Measurements from ENCODE around the gene GGTLC2. TPM values are rescaled to one million over a fixed set of nuclear protein-coding genes. Genes with fewer than 3 reads are reported as not detected.
A peak's percentile ranks its signal among the peaks of the same experiment; 100 is the strongest.
"Not testable (repeated sequence)": the region's sequence is repeated elsewhere in the genome, so short reads cannot be mapped to it uniquely, and the experiment has no call there.

Gene GGTLC2
- total RNA-seq, 4 donors from 2014 or later: not detected

DNA sequence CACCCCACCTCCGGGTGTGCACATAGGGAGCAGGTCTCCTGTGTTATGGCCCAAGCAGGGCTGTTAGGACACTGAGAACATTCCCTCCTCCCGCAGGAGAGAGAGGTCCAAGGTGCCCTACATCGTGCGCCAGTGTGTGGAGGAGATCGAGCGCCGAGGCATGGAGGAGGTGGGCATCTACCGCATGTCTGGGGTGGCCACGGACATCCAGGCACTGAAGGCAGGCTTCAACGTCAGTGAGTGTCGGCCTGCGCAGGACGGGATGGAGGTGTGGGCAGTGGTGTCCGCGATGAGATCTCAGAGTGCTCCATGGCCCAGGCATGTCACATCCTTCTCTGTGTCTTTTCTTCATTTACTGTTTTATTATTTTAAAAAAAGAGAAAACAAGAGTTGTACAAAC, 12.2 kb upstream of the GGTLC2 start:
- WGBS: no CpG with 5 or more reads among the region's 15 CpGs
- H3K36me3 ChIP-seq; H3K27ac ChIP-seq; H3K4me1 ChIP-seq; DNase-seq (ENCODE audit: low spot score in 2 of 2); H3K9me3 ChIP-seq; H3K27me3 ChIP-seq; H3K4me3 ChIP-seq: not testable (repeated sequence)

DNA sequence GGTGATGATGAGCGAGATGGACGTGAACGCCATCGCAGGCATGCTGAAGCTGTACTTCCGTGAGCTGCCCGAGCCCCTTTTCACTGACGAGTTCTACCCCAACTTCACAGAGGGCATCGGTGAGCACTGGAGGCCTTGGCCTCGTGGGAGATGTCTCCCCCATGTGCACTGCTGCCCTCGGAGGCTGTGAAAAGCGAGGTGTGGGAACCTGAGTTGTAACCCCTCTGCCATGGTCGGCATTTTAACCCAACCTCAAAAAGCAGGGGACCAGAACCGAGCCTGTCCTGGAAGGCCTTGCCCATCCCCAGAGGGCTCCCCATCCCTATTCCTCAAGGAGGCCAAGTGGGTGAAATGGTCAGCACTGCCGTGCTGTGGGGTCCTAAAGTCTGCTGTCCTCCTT, 10.9 kb upstream of the GGTLC2 start:
- H3K36me3 ChIP-seq: not testable (repeated sequence)

DNA sequence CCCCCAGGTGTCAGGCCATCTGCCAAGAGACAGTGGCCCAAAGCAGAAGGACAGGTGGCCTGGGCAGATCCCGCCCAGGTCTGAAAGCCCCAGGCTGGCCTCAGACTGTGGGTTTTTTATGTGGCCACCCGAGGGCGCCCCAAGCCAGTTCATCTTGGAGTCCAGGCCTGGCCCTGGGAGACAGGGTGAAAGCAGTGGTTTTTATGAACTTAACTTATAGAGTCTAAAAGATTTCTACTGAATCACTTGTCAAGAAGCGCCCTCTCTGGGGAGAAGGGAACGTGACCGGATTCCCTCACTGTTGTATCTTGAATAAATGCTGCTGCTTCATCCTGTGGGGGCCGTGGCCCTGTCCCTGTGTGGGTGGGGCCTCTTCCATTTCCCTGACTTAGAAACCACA, 8.2 kb upstream of the GGTLC2 start:
- not testable (repeated sequence) for DNase-seq (ENCODE audit: low spot score in 2 of 2); H3K27me3 ChIP-seq; H3K36me3 ChIP-seq; H3K9me3 ChIP-seq; H3K4me3 ChIP-seq; H3K27ac ChIP-seq; H3K4me1 ChIP-seq
- 26% methylated on average over 2 of the region's 7 CpGs for WGBS

More for the DNA sequence above, 10.9 kb upstream of the GGTLC2 start:
- H3K4me1 ChIP-seq; H3K4me3 ChIP-seq; H3K27me3 ChIP-seq; DNase-seq (ENCODE audit: low spot score in 2 of 2); H3K9me3 ChIP-seq; H3K27ac ChIP-seq: not testable (repeated sequence)
- WGBS: 93% methylated on average over 12 of the region's 14 CpGs

DNA sequence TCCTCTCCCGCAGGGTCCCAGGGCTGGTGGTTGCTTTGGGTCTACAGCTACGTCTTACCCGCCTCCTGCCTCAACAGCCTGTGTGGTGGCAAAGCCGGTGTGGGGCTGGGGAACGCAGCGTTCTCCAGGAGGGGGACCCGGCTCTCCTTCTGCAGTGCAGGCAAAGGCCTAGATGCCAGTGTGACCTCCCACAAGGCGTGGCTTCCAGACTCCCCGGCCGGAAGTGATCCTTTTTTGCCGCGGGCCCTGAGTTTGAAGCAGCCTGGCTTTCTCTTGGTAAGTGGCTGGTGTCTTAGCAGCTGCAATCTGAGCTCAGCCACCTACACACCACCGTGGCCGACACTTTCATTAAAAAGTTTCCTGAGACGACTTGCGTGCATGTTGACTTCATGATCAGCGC, 6.1 kb upstream of the GGTLC2 start:
- not testable (repeated sequence) for H3K27me3 ChIP-seq; DNase-seq (ENCODE audit: low spot score in 2 of 2); H3K36me3 ChIP-seq; H3K27ac ChIP-seq; H3K4me3 ChIP-seq; H3K4me1 ChIP-seq; H3K9me3 ChIP-seq
- WGBS: 70% methylated on average over 3 of the region's 17 CpGs

DNA sequence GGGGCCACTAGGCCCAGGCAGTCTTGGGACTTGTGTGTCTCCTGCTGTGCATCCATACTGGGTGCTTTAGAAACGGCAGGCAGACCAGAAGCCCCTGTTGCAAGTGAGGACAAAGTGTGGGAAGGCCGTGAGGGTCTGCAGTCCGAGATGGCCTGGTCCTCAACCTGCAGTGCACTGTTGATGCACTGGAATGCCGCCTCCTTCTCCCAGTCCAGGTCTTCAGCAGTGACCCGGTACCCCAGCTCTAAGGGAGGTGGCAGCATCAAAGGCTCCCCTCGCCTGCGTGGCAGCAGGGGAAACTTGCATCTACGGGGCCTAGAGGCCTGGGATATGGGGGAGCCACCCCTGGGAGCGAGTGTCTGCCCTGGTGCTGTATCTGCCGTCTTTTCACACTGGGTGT, 2.2 kb upstream of the GGTLC2 start:
- not testable (repeated sequence) for DNase-seq (ENCODE audit: low spot score in 2 of 2); H3K4me1 ChIP-seq; H3K27me3 ChIP-seq; H3K27ac ChIP-seq; H3K9me3 ChIP-seq; H3K36me3 ChIP-seq; H3K4me3 ChIP-seq
- WGBS: no CpG with 5 or more reads among the region's 10 CpGs

DNA sequence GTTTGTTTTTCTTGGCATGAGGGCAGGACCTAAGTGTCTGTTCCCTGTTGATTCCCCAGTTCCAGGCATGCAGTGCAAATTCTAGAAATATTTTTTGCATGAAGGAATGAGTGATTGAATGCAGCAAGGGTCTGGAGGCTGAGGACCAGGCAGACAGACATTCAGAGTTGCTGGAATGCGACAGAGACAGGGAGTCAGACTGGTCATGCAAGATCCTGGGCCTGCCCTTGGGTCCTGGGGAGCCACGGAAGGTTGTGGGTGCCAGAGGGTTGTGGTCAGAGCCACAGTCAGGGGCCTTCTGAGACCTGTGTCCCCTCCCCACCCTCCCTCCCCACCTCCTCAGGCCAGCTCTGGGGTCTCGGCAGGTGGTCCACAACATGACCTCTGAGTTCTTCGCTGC, 1.6 kb downstream of the GGTLC2 start:
- not testable (repeated sequence) for H3K36me3 ChIP-seq; H3K9me3 ChIP-seq; H3K4me1 ChIP-seq; H3K27ac ChIP-seq; DNase-seq (ENCODE audit: low spot score in 2 of 2); H3K27me3 ChIP-seq; H3K4me3 ChIP-seq
- WGBS: 83% methylated on average over 1 of the region's 4 CpGs

DNA sequence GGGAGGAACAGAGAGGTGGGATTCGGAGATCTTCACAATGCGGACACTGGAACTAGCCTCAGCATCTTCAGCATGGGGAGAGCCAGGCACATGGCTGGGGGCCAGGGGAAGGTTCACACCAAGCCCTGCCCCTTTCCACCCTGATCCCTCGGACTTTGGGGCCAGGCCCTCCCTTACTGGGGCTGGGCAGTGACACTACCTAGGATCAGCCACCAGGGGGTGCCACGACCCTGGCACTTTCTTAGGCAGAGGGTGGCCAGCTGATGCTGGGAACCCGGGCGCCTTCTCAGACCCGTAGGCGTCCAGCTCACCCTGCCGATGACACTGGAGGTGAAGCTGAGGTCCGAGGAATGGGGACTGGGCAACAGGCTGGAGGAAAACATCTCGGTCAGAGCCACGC, 3.5 kb downstream of the GGTLC2 start:
- H3K36me3 ChIP-seq; H3K4me1 ChIP-seq; DNase-seq (ENCODE audit: low spot score in 2 of 2); H3K27ac ChIP-seq; H3K9me3 ChIP-seq; H3K27me3 ChIP-seq; H3K4me3 ChIP-seq: not testable (repeated sequence)
- WGBS: no CpG with 5 or more reads among the region's 12 CpGs
- TF ChIP-seq, protein P1, sequence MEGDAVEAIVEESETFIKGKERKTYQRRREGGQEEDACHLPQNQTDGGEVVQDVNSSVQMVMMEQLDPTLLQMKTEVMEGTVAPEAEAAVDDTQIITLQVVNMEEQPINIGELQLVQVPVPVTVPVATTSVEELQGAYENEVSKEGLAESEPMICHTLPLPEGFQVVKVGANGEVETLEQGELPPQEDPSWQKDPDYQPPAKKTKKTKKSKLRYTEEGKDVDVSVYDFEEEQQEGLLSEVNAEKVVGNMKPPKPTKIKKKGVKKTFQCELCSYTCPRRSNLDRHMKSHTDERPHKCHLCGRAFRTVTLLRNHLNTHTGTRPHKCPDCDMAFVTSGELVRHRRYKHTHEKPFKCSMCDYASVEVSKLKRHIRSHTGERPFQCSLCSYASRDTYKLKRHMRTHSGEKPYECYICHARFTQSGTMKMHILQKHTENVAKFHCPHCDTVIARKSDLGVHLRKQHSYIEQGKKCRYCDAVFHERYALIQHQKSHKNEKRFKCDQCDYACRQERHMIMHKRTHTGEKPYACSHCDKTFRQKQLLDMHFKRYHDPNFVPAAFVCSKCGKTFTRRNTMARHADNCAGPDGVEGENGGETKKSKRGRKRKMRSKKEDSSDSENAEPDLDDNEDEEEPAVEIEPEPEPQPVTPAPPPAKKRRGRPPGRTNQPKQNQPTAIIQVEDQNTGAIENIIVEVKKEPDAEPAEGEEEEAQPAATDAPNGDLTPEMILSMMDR (IDR thresholded peaks at IDR 0.05): peak in 1 of 2 donors; percentile 42

DNA sequence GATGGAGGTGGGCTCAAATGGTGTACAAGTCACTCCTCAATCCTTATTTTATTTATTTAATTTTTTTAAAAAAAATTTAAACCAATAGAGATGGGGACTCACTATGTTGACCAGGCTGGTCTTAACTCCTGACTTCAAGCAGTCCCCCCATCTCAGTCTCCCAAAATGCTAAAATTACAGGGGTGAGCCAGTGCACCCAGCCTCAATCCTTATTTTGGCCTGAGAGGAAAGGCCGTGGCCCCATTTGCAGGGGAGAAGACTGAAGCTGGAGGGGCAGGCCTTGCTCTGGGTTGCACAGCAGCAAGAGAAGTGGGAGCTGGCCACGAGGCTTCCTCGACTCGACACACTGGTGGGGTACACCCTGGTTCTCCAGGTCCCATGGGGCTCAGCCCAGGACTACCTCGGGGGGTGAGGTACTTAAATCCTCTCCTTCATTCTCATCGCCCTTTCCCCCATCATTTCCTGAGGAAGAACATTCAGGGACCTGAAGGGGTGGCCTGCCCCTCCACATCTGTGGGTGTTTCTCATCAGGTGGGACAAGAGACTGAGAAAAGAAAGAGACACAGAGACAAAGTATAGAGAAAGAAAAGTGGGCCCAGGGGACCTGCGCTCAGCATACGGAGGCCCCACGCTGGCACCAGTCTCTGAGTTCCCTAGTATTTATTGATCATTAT, 4.6 kb downstream of the GGTLC2 start:
- DNase-seq (ENCODE audit: low spot score in 2 of 2); H3K27me3 ChIP-seq; H3K36me3 ChIP-seq; H3K9me3 ChIP-seq; H3K27ac ChIP-seq; H3K4me3 ChIP-seq; H3K4me1 ChIP-seq: not testable (repeated sequence)
- WGBS: 94% methylated on average over 8 of the region's 9 CpGs

DNA sequence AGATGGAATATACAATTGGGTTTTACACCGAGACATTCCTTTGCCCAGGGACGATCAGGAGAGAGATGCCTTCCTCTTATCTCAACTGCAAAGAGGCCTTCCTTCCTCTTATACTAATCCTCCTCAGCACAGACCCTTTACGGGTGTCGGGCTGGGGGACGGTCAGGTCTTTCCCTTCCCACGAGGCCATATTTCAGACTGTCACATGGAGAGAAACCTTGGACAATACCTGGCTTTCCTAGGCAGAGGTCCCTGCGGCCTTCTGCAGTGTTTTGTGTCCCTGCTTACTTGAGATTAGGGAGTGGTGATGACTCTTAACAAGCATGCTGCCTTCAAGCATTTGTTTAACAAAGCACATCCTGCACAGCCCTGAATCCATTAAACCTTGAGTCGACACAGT, 5.3 kb downstream of the GGTLC2 start:
- not testable (repeated sequence) for DNase-seq (ENCODE audit: low spot score in 2 of 2); H3K36me3 ChIP-seq; H3K27me3 ChIP-seq; H3K27ac ChIP-seq; H3K4me1 ChIP-seq; H3K9me3 ChIP-seq; H3K4me3 ChIP-seq
- WGBS: 58% methylated on average over 4 of the region's 8 CpGs

DNA sequence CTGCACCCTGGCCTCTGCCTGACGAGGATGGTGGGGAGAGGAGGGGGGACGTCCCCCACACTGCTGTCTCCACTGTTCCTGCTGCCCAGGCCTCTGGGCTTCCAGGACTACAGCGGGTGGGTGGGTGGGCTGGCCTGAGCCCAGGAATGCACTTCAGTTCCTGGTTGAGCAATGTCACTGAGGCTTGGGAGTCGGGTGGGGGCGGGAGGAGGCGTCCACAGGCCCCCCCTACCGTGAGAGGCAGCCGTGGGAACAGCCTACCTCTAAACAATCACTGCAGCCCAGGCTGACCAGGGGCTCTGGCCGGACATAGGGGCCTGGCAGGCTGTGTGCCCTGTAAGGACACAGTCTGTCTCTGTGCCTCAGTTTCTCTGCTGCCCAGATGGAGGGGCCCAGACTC, 6.0 kb downstream of the GGTLC2 start:
- WGBS: no CpG with 5 or more reads among the region's 9 CpGs
- not testable (repeated sequence) for DNase-seq (ENCODE audit: low spot score in 2 of 2); H3K36me3 ChIP-seq; H3K4me1 ChIP-seq; H3K9me3 ChIP-seq; H3K4me3 ChIP-seq; H3K27ac ChIP-seq; H3K27me3 ChIP-seq

DNA sequence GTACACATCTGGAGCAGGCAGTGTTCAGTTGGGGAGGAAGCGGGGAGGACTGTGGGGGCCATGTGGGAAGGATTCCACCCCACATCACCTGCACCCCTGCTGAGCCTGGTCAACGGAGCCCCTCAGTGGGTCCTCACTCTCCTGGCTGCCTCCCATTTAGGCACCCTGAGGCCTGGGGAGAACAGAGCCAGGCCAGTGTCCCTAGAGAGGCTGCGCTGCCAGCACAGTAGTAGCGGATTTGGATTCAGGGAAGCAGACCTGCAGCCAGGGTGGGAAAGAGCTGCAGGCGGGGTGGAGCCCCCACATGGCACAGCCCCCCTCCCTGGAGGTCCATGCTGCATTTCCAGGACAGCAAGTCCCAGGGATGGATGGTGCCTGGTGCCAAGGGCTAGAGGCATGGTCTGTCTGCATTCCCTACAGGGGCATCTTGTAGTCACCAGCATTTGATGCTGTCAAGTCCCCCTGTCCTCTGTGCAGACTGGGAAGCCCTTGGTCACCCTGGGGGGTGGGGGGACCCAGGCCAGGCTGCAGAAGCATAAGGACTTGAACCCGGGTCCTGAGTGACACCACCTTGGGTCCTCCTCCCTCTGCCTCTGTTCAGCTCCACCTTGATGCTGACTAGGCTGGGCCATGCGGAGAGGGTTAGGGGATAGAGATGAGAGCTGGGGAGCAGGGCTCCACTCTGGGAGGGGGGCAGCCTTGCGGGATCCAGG, 6.5 kb downstream of the GGTLC2 start:
- H3K4me3 ChIP-seq; H3K27me3 ChIP-seq; DNase-seq (ENCODE audit: low spot score in 2 of 2); H3K27ac ChIP-seq; H3K9me3 ChIP-seq; H3K4me1 ChIP-seq; H3K36me3 ChIP-seq: not testable (repeated sequence)
- whole genome bisulfite sequencing: no CpG with 5 or more reads among the region's 8 CpGs

DNA sequence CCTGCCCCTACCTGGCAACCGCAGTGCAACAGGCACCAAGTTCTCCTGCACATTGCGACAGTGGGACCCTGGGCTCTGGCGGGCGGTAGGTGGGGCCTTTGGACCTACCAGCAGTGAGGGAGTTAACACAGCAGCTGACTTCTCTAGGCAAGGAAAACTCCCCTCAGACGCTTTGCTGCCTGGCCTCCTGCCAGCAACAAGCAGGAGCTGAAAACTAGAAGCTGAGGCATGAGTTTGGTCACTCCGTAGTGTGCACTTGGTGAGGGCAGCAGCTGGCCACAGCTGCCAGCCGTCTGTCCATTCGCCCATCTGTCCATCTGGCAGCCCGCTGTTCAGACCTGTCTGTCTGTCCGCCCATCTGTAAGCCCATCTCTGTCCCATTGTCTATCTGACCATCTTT, 7.2 kb downstream of the GGTLC2 start:
- WGBS: 24% methylated on average over 8 of the region's 10 CpGs
- H3K36me3 ChIP-seq; H3K4me1 ChIP-seq; DNase-seq (ENCODE audit: low spot score in 2 of 2); H3K9me3 ChIP-seq; H3K27me3 ChIP-seq; H3K27ac ChIP-seq; H3K4me3 ChIP-seq: not testable (repeated sequence)

DNA sequence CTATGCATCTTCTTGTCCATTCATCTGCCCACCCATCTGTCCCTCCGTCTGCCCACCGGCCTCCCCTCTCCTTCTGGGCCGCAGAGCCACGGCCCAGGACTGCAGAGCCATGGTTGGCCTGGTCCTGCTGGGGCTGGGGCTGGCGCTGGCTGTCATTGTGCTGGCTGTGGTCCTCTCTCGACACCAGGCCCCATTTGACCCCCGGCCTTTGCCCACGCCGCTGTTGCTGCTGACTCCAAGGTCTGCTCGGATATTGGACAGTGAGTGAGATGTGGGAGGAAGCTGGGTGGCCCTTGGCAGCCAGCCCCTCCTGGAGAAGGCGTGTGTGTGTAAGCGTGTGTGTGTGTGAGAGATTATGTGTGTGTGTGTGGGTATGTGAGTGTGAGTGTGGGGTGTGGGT, 7.7 kb downstream of the GGTLC2 start:
- not testable (repeated sequence) for H3K27ac ChIP-seq; H3K36me3 ChIP-seq; DNase-seq (ENCODE audit: low spot score in 2 of 2); H3K9me3 ChIP-seq; H3K4me3 ChIP-seq; H3K4me1 ChIP-seq
- peaks cover 13% of the 10 kb centered on the region for H3K27me3 ChIP-seq
- WGBS: 47% methylated on average over 7 of the region's 12 CpGs

DNA sequence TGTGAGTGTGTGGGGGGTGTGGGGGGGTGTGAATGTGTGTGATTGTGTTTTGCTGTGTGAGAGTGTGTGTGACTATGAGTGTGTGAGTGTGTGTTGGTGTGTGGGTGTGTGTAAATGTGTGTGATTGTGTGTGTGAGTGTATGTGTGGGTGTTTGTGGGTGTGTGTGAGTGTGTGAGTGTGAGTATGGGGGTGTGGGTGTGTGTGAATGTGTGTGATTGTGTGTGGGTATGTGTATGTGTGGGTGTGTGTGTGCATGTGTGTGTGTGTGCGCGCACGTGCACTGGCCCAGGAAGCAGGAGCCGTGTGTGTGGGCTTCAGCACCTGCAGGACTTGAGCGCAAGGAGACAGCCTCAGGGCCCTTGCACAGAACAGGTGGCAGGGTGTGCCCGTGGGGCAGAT, 8.2 kb downstream of the GGTLC2 start:
- H3K4me3 ChIP-seq; H3K36me3 ChIP-seq; H3K27ac ChIP-seq; H3K4me1 ChIP-seq; H3K9me3 ChIP-seq; DNase-seq (ENCODE audit: low spot score in 2 of 2): not testable (repeated sequence)
- H3K27me3 ChIP-seq: peaks cover 15% of the 10 kb centered on the region
- 79% methylated on average over 6 of the region's 6 CpGs for WGBS

Measured in suprapubic skin (tissue), 4 donors.